GM18508 (cell line): ENCODE results near the gene MOAP1.
"Not testable (repeated sequence)": the region's sequence is repeated elsewhere in the genome, so short reads cannot be mapped to it uniquely, and the experiment has no call there.

Experiments
- ATAC-seq: cut with Tn5 transposase; IDR thresholded peaks from one replicate; pipeline ENCODE4 v1.9.1; 2021; ENCODE audit warnings: moderate number of reproducible peaks; ENCODE audit not compliant: insufficient read depth, unreplicated experiment

Gene MOAP1

DNA sequence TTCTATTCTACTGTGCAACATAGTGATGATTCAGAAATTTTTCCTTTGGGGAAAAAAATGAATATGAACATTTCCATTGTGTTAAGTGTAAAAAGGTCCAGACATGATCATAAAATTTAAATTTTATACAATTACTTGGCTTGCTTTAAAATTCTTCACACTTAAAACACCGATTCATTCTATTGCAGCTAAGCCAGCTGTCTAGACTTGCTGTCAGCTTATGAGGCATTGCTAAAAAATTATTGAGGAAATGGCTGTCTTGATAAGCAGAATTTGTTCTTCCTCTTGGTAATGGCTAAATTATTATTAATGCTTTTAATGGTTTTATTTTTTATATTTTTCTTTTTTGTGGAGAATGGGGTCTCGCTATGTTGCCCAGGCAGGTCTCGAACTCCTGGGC, 2.3 kb upstream of the MOAP1 start:
- ATAC-seq: no peak

GRCh38 chr14:93186466-93186865, 1.8 kb upstream of the MOAP1 start:
- ATAC-seq: no peak

GRCh38 chr14:93185349-93185720, 638 bp upstream of the MOAP1 start:
- ATAC-seq: no peak

- ATAC-seq: no peak
Observed at GRCh38 chr14:93183596-93184317, 940 bp downstream of the MOAP1 start.

DNA sequence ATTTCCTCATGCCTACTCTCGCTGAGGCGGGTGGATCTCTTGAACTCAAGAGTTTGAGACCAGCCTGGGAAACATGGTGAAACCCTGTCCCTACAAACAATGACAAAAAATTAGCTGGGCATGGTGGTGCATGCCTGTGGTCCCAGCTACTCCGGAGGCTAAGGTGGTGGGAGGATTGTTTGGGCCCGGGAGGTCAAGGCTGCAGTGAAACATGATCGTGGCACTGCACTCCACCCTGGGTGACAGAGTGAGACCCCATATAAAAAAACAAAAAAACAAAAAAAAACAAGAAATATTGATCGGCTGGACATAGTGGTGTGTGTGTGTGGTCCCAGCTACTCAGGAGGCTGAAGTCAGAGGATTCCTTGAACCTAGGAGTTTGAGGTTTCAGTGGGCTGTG, 9.2 kb downstream of the MOAP1 start:
- ATAC-seq: no peak

GRCh38 chr14:93174731-93175130, 10.0 kb downstream of the MOAP1 start:
- not testable (repeated sequence) for ATAC-seq

GRCh38 chr14:93173943-93174395, 10.7 kb downstream of the MOAP1 start:
- ATAC-seq: no peak

DNA sequence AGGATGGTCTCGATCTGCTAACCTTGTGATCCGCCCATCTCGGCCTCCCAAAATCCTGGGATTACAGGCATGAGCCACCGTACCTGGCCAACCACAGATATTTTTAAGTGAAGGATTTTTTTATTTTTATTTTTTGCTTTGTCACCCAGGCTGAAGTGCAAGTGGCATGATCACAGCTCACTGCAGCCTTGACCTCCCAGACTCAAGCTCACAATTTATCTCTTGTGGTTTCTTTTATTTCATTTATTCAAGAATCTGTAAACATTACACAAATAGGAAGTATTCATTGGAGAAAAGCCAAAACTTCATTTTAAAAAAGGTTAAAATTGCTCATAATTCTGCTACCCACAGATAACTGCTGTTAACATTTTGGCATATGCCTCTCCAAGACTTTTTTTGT, 13.3 kb downstream of the MOAP1 start:
- no peak for ATAC-seq

DNA sequence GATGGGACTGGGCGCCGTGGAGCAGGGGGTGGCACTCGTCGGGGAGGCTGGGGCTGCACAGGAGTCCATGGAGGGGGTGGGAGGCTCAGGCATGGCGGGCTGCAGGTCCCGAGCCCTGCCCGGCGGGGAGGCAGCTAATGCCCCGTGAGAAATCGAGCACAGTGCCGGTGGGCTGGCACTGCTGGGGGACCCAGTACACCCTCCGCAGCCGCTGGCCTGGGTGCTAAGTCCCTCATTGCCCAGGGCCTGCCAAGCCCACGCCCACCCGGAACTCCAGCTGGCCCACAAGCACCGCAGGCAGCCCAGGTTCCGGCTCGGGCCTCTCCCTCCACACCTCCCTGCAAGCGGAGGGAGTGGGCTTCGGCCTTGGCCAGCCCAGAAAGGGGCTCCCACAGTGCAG, 14.6 kb downstream of the MOAP1 start:
- not testable (repeated sequence) for ATAC-seq

GRCh38 chr14:93169619-93170018, 15.1 kb downstream of the MOAP1 start:
- ATAC-seq: not testable (repeated sequence)

DNA sequence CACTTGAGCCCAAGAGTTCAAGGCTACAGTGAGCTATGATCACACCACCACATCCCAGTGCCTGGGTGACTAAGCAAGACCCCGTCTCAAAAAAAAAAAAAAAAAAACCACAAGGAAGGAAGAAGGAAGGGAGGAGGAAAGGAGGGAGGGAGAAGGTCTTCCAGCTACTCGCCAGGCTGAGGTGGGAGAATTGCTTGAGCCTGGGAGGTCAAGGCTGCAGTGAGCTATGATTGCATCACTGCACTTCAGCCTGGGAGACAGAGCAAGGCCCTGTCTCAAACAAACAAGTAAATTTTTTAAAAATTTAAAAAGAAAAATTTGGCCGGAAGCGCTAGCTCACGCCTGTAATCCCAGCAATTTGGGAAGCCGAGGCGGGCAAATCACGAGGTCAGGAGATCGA, 16.1 kb downstream of the MOAP1 start:
- ATAC-seq: not testable (repeated sequence)

DNA sequence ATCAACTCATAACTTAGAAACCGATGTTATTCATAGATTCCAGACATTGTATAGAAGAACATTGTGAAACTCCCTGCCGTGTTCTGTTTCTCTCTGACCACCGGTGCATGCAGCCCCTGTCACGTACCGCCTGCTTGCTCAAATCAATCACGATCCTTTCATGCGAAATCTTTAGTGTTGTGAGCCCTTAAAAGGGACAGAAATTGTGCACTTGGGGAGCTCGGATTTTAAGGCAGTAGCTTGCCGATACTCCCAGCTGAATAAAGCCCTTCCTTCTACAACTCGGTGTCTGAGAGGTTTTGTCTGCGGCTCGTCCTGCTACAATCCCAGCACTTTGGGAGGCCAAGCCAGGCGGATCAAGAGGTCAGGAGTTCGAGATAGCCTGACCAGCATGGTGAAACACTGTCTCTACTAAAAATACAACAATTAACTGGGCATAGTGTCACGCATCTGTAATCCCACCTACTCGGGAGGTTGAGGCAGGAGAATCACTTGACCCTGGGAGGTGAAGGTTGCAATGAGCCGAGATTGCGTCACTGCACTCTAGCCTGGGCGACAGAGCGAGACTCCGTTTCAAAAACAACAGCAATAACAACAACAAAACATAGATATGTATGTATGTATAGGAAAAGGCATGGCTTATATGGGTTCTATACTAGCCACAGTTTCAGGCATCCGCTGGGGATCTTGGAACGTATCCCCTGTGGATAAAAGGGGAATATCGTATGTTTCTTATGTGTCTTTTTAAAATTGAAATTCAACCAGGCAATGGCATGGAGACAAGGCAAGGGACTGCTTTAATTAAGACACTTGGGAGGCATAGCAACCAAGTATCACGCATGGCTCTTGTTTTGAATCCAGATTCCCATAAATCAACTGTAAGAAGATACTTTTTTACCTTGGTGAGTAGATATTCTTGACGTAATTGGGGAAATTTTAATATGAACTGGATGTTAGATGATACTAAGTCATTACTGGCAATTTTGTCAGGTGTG, 19.1 kb downstream of the MOAP1 start:
- ATAC-seq: not testable (repeated sequence)

GRCh38 chr14:93163564-93163963, 21.1 kb downstream of the MOAP1 start:
- no peak for ATAC-seq

GRCh38 chr14:93161411-93161940, 23.2 kb downstream of the MOAP1 start:
- no peak for ATAC-seq

- ATAC-seq: no peak
Observed at GRCh38 chr14:93160353-93160801, 24.3 kb downstream of the MOAP1 start.

GRCh38 chr14:93159625-93160352, 24.9 kb downstream of the MOAP1 start:
- ATAC-seq: not testable (repeated sequence)

GRCh38 chr14:93158349-93158748, 26.3 kb downstream of the MOAP1 start:
- not testable (repeated sequence) for ATAC-seq

DNA sequence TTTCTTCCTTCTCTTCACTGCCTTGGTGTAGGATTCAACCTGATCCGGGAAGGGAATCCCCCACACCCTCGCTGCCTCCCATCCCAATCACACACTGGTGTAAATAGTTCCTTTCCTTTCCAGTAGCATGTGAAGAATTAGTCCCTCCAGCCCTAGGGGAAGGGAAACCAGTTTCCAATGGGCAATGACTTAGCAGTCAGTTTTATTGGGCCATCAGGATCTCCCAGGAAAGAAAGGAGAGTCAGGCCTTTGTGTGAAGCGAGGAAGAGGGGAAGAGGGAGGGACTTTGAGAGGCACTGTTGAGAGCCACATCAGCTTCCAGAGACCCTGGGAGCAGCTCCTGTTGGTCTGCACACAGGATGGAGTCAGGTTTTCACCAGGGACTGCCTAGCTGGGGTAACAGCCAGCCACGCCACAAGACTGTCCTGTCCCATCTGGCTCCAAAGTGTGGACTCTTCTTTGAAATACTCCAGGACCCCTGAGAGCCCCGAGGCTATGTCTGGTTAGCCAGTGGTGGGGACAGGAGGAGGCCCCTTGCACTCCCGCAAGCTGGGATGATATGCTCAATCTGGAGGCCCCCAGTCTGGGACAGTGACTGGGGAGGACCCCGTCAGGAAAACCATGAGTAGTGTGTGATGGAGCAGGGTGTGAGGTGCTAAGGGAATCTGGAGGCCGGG, 27.9 kb downstream of the MOAP1 start:
- no peak for ATAC-seq

- ATAC-seq: no peak
Observed at GRCh38 chr14:93155667-93156066, 29.0 kb downstream of the MOAP1 start.

DNA sequence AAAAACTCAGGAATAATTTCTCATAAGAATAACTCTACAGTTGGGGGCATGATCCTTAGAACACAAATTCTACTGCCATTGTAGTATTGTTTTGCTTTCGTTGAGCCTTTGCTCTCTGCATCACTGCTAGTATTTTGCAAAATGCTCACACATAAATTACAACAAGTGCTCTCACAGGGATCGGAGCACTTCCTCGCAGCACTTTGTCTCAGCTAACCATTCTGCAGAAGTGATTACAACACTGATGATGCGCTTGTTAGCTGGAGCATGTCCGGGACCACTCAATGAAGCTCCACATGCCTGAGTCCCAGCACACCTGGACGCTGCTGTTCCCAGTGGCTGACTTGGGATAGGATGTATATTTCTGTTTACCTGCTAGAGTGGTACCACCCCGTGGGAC, 31.6 kb downstream of the MOAP1 start:
- ATAC-seq: no peak
